ENCODE data around the gene FOXP1. TPM values are rescaled to one million over a fixed set of nuclear protein-coding genes. Genes with fewer than 3 reads are reported as not detected.

Gene FOXP1
- total RNA-seq, 1 experiment from 2014 or later = 2.9 TPM

- no peak for ATAC-seq
- ChIA-PET CTCF (no interaction called here), POLR2A (no interaction called here)
- BruUV-seq (replicated peaks) = no TSS peak
- Histone ChIP-seq H3K9me3 (ENCODE audit: control insufficient read depth, insufficient read depth, low read depth, low read length) (no peaks in the 10 kb centered on the region), H3K4me1 (ENCODE audit: control insufficient read depth, insufficient read depth, low read length) (no peaks in the 10 kb centered on the region), H3K4me3 (ENCODE audit: low read depth in 2 of 2, low read length in 2 of 2) (no peak overlapping the region), H3K27ac (ENCODE audit: low read length) (no peak overlapping the region), H3K27me3 (ENCODE audit: control insufficient read depth, insufficient read depth, low read length) (peaks cover 6% of the 10 kb centered on the region), H3K36me3 (ENCODE audit: control insufficient read depth, insufficient read depth, low read length) (no peaks in the 10 kb centered on the region)
- no peak for TF ChIP-seq CTCF (IDR thresholded peaks at IDR 0.05)
- no peak for TF ChIP-seq POLR2AphosphoS5 (IDR thresholded peaks at IDR 0.05; ENCODE audit: low read depth, low read length)
- TF ChIP-seq TCF7L2 (IDR thresholded peaks at IDR 0.05; ENCODE audit: low read depth, low read length) = no peak
- TF ChIP-seq REST (IDR thresholded peaks at IDR 0.05; ENCODE audit: insufficient read depth in 1 of 2, low read depth in 2 of 2, low read length in 1 of 2) = no peak
- TF ChIP-seq SIN3A (IDR thresholded peaks at IDR 0.05; ENCODE audit: borderline replicate concordance, insufficient read depth, low read depth, low read length) = no peak
- intact Hi-C loops (cut with micrococcal nuclease; ENCODE audit: unreplicated experiment) (no loop called here), in situ Hi-C loops (cut with HindIII; ENCODE audit: low pct_unique_long_range_greater_than_20kb, low sequenced_read_pairs) (no loop called here)
- no peak for DNase-seq (ENCODE audit: low read depth, low spot score)
Observed at GRCh38 chr3:71577011-71577410, 6.5 kb downstream of the FOXP1 start.

- TF ChIP-seq POLR2AphosphoS5 (IDR thresholded peaks at IDR 0.05; ENCODE audit: low read depth, low read length) (no peak), SIN3A (IDR thresholded peaks at IDR 0.05; ENCODE audit: borderline replicate concordance, insufficient read depth, low read depth, low read length) (no peak), CTCF (IDR thresholded peaks at IDR 0.05) (no peak), TCF7L2 (IDR thresholded peaks at IDR 0.05; ENCODE audit: low read depth, low read length) (no peak), REST (IDR thresholded peaks at IDR 0.05; ENCODE audit: insufficient read depth in 1 of 2, low read depth in 2 of 2, low read length in 1 of 2) (no peak)
- H3K36me3 ChIP-seq (ENCODE audit: control insufficient read depth, insufficient read depth, low read length) = no peaks in the 10 kb centered on the region
- ChIA-PET POLR2A (no interaction called here), CTCF (no interaction called here)
- no peak overlapping the region for H3K4me3 ChIP-seq (ENCODE audit: low read depth in 2 of 2, low read length in 2 of 2)
- BruUV-seq (replicated peaks) = no TSS peak
- peaks cover 3% of the 10 kb centered on the region for H3K27me3 ChIP-seq (ENCODE audit: control insufficient read depth, insufficient read depth, low read length)
- in situ Hi-C loops (cut with HindIII; ENCODE audit: low pct_unique_long_range_greater_than_20kb, low sequenced_read_pairs) = no loop called here
- ATAC-seq = no peak
- intact Hi-C loops (cut with micrococcal nuclease; ENCODE audit: unreplicated experiment) = no loop called here
- no peaks in the 10 kb centered on the region for H3K4me1 ChIP-seq (ENCODE audit: control insufficient read depth, insufficient read depth, low read length)
- no peaks in the 10 kb centered on the region for H3K9me3 ChIP-seq (ENCODE audit: control insufficient read depth, insufficient read depth, low read depth, low read length)
- no peak for DNase-seq (ENCODE audit: low read depth, low spot score)
- H3K27ac ChIP-seq (ENCODE audit: low read length) = no peak overlapping the region
Observed at GRCh38 chr3:71575433-71575832, 8.1 kb downstream of the FOXP1 start.

Data from Panc1 (cell line).